Tibial artery (tissue), 4 donors: Measurements from ENCODE around the gene MARCHF6.

ENCODE experiments used
- DNase-seq, 2 donors: peaks; one replicate each; pipeline ENCODE4 v3.0.0-alpha.2; 2019
- H3K27ac ChIP-seq, 2 donors: fragments of 200-600 bp; sonication (generic) in 1 of 2; 1 replicate in 1 of 2; 2 replicates in 1 of 2; pipeline ENCODE4 v1.5.1; 2018 to 2019; ENCODE audit warnings: mild to moderate bottlenecking in 1 of 2
- H3K27me3 ChIP-seq, 2 donors: fragments of 200-600 bp; sonication (generic) in 1 of 2; one replicate each; pipeline versions ENCODE4 v1.5.1 to v1.6.0; 2016 to 2019
- H3K36me3 ChIP-seq, 3 donors: fragments of 200-600 bp; sonication (generic) in 2 of 3; one replicate each; pipeline ENCODE4 v1.5.1; 2016 to 2019; ENCODE audit warnings: mild to moderate bottlenecking in 2 of 3
- H3K4me1 ChIP-seq, 4 donors: fragments of 200-600 bp; sonication (generic) in 2 of 4; 1 replicate in 3 of 4; 2 replicates in 1 of 4; pipeline ENCODE4 v1.5.1; 2016 to 2019
- H3K4me3 ChIP-seq, 2 donors: fragments of 200-600 bp; sonication (generic) in 1 of 2; 1 replicate in 1 of 2; 2 replicates in 1 of 2; pipeline ENCODE4 v1.5.1; 2018 to 2019; ENCODE audit warnings: mild to moderate bottlenecking in 2 of 2
- H3K9me3 ChIP-seq, 3 donors: fragments of 200-600 bp; sonication (generic) in 1 of 3; one replicate each; pipeline ENCODE4 v1.5.1; 2016 to 2019
- CTCF ChIP-seq, 2 experiments: fragments of 200-600 bp in 1 of 2; fragments of 450-650 bp in 1 of 2; IDR thresholded peaks; one replicate each; pipeline ENCODE4 v1.5.1; 2017 to 2019; ENCODE audit warnings: antibody characterized with exemption in 2 of 2, mild to moderate bottlenecking in 1 of 2, moderate library complexity in 1 of 2
- intact Hi-C: fragments of 100-400 bp; cut with DNase I; formaldehyde crosslinking; loops from one replicate; pipeline ENCODE4 v1.15.0; 2023; ENCODE audit warnings: low total_unique reads

Gene MARCHF6

GRCh38 chr5:10315201-10315600, 38.3 kb upstream of the MARCHF6 start:
- intact Hi-C loops, result no loop called here
- H3K4me3 ChIP-seq, result no peak overlapping the region
- H3K4me1 ChIP-seq, result no peaks in the 10 kb centered on the region
- no peak for DNase-seq
- no peak for TF ChIP-seq CTCF (IDR thresholded peaks at IDR 0.05)
- H3K27me3 ChIP-seq, result no peaks in the 10 kb centered on the region
- no peaks in the 10 kb centered on the region for H3K9me3 ChIP-seq
- H3K27ac ChIP-seq, result no peak overlapping the region
- no peaks in the 10 kb centered on the region for H3K36me3 ChIP-seq

GRCh38 chr5:10315824-10316509, 37.5 kb upstream of the MARCHF6 start:
- H3K4me1 ChIP-seq, result no peaks in the 10 kb centered on the region
- intact Hi-C loops, result no loop called here
- DNase-seq, result no peak
- H3K27me3 ChIP-seq, result no peaks in the 10 kb centered on the region
- no peaks in the 10 kb centered on the region for H3K36me3 ChIP-seq
- no peaks in the 10 kb centered on the region for H3K9me3 ChIP-seq
- TF ChIP-seq CTCF (IDR thresholded peaks at IDR 0.05), result no peak
- H3K27ac ChIP-seq, result no peak overlapping the region
- no peak overlapping the region for H3K4me3 ChIP-seq

GRCh38 chr5:10317825-10318682, 35.4 kb upstream of the MARCHF6 start:
- H3K9me3 ChIP-seq, result no peaks in the 10 kb centered on the region
- no peak for DNase-seq
- no peaks in the 10 kb centered on the region for H3K36me3 ChIP-seq
- no peak overlapping the region for H3K4me3 ChIP-seq
- no peak overlapping the region for H3K27ac ChIP-seq
- H3K27me3 ChIP-seq, result no peaks in the 10 kb centered on the region
- no peak for TF ChIP-seq CTCF (IDR thresholded peaks at IDR 0.05)
- H3K4me1 ChIP-seq, result no peaks in the 10 kb centered on the region
- intact Hi-C loops, result no loop called here

GRCh38 chr5:10319202-10319851, 34.2 kb upstream of the MARCHF6 start:
- intact Hi-C loops, result no loop called here
- Histone ChIP-seq H3K36me3 (no peaks in the 10 kb centered on the region), H3K9me3 (no peaks in the 10 kb centered on the region), H3K27me3 (no peaks in the 10 kb centered on the region), H3K27ac (no peak overlapping the region), H3K4me1 (no peaks in the 10 kb centered on the region), H3K4me3 (no peak overlapping the region)
- DNase-seq, result peak in 1 of 2 donors; percentile 60
- no peak for TF ChIP-seq CTCF (IDR thresholded peaks at IDR 0.05)

GRCh38 chr5:10320793-10321192, 32.7 kb upstream of the MARCHF6 start:
- no peaks in the 10 kb centered on the region for H3K36me3 ChIP-seq
- no peaks in the 10 kb centered on the region for H3K9me3 ChIP-seq
- TF ChIP-seq CTCF (IDR thresholded peaks at IDR 0.05), result no peak
- DNase-seq, result peak in 1 of 2 donors; percentile 41
- H3K27me3 ChIP-seq, result no peaks in the 10 kb centered on the region
- no peak overlapping the region for H3K4me3 ChIP-seq
- intact Hi-C loops, result no loop called here
- H3K27ac ChIP-seq, result no peak overlapping the region
- H3K4me1 ChIP-seq, result no peaks in the 10 kb centered on the region
